Panc1 (cell line): ENCODE results near the gene ZNF169. TPM values are rescaled to one million over a fixed set of nuclear protein-coding genes. Genes with fewer than 3 reads are reported as not detected.

Source experiments
- ATAC-seq: fragments of 200-7000 bp; cut with Tn5 transposase; 2 replicates; pipeline ENCODE4 v1.9.1; 2020; ENCODE audit warnings: mild to moderate bottlenecking, moderate library complexity
- BruUV-seq: library from RNA; stranded (reverse); fragments of 400-500 nt; replicated peaks from 2 replicates; lab custom pipeline; 2021; lab: Mats Ljungman, UMichigan
- CTCF ChIA-PET: fragments of 300-600 bp; sonication (Branson Sonifier 250); formaldehyde crosslinking; loops from one replicate; lab custom pipeline; 2022; ENCODE audit warnings: antibody characterized with exemption; lab: Charles Lee
- POLR2A ChIA-PET: fragments of 300-600 bp; sonication (Branson Sonifier 250); formaldehyde crosslinking; loops from one replicate; lab custom pipeline; 2022; ENCODE audit warnings: antibody characterized with exemption; lab: Charles Lee
- DNase-seq: peaks from one replicate; pipeline ENCODE4 v3.0.0-alpha.2; 2010; ENCODE audit warnings: low read depth, low spot score
- H3K27ac ChIP-seq: 2 replicates; pipeline ENCODE4 v1.5.1; 2011; ENCODE audit warnings: mild to moderate bottlenecking, low read length, inconsistent platforms
- H3K27me3 ChIP-seq: fragments of 200-500 bp; sonication (Bioruptor generic); 2 replicates; pipeline ENCODE4 v1.6.0; 2014; ENCODE audit warnings: low read length, inconsistent platforms; ENCODE audit not compliant: control insufficient read depth, insufficient read depth
- H3K36me3 ChIP-seq: fragments of 200-500 bp; sonication (Bioruptor generic); 2 replicates; pipeline ENCODE4 v1.5.1; 2014; ENCODE audit warnings: inconsistent platforms, mild to moderate bottlenecking, low read length, moderate library complexity; ENCODE audit not compliant: control insufficient read depth, insufficient read depth
- H3K4me1 ChIP-seq: 2 replicates; pipeline ENCODE4 v1.5.1; 2011; ENCODE audit warnings: inconsistent platforms, mild to moderate bottlenecking, low read length, moderate library complexity; ENCODE audit not compliant: control insufficient read depth, insufficient read depth
- H3K4me3 ChIP-seq, 2 experiments: 2 replicates each; pipeline ENCODE4 v1.5.1; 2011 to 2012; ENCODE audit warnings: low read depth in 2 of 2, low read length in 2 of 2, mild to moderate bottlenecking in 2 of 2, inconsistent platforms in 1 of 2, moderate library complexity in 1 of 2
- H3K9me3 ChIP-seq: fragments of 200-500 bp; sonication (Bioruptor generic); 2 replicates; pipeline ENCODE4 v1.5.1; 2014; ENCODE audit warnings: low read depth, mild to moderate bottlenecking, inconsistent platforms, low read length, moderate library complexity; ENCODE audit not compliant: control insufficient read depth, insufficient read depth
- POLR2AphosphoS5 ChIP-seq: IDR thresholded peaks from 2 replicates; pipeline ENCODE4 v1.6.1; 2012; ENCODE audit warnings: mild to moderate bottlenecking, low read depth, low read length, moderate library complexity
- SIN3A ChIP-seq: IDR thresholded peaks from 2 replicates; pipeline ENCODE4 v1.6.1; 2012; ENCODE audit warnings: low read depth, mild to moderate bottlenecking, low read length, moderate library complexity, borderline replicate concordance; ENCODE audit not compliant: insufficient read depth
- TCF7L2 ChIP-seq: IDR thresholded peaks from 2 replicates; pipeline ENCODE4 v1.6.1; 2011; ENCODE audit warnings: mild to moderate bottlenecking, low read depth, low read length, inconsistent platforms
- in situ Hi-C: cut with HindIII; loops from 2 replicates; pipeline ENCODE4 v1.10.0; 2016; ENCODE audit warnings: low sequenced_read_pairs, low pct_unique_long_range_greater_than_20kb
- intact Hi-C: fragments of 100-400 bp; cut with micrococcal nuclease; formaldehyde crosslinking; loops from one replicate; pipeline ENCODE4 v1.10.0; 2022; ENCODE audit not compliant: unreplicated experiment
- total RNA-seq: library from RNA; stranded (reverse); gene quantifications from one replicate; pipeline ENCODE4 v1.2.1, GENCODE V29; 2021; ENCODE audit not compliant: unreplicated experiment
- TF ChIP-seq, protein P1 (sequence below): fragments of 450-650 bp; IDR thresholded peaks from 2 replicates; pipeline ENCODE4 v1.5.1; 2017; ENCODE audit warnings: mild to moderate bottlenecking
- TF ChIP-seq, protein P2 (sequence below), 2 experiments: IDR thresholded peaks; 2 replicates each; pipeline ENCODE4 v1.6.1; 2011 to 2012; ENCODE audit warnings: low read depth in 2 of 2, control low read depth in 1 of 2, low read length in 1 of 2, mild to moderate bottlenecking in 1 of 2, moderate library complexity in 1 of 2; ENCODE audit not compliant: insufficient read depth in 1 of 2

Gene ZNF169
- total RNA-seq, 1 experiment from 2014 or later = 3.1 TPM

DNA sequence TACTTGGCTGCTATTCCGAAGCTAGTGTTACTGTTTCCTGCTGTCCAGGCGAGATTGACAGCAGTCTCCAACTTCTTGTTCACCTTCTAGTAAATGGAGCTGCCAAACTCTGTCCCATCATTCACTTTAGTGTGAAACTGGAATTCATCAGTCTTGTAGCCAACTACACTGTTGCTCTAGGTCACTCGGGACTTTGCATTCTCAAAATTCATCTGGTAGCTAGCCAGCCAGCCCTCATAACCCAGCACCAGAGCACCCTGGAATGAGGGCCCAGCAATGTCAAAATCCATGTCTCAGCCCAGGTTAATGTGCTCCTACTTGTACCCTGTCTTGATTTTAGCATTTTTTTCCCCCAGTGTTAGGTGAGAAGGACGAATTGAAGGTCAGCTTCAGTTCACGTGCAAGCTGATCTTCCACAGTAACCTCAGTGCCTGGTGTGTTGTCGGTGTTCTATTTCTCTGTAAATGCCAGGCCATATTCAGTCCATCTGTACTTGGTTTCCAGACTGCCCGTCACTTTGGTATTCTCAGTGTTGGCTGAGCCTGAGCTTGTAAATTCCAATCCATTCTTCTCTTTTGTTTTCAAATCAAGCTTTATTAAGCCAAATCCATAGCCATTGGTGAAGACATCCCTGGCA lies 28.9 kb downstream of the ZNF169 start:
- ChIA-PET CTCF (no interaction called here), POLR2A (interaction anchor here (0.7 kb wide), 1 partner anchor 35 kb away, joined by 6 read pairs; no protein-coding TSS in a partner anchor)
- H3K9me3 ChIP-seq = peaks cover 2% of the 10 kb centered on the region; the same call in 1 of the 2 replicates
- no TSS peak for BruUV-seq
- no peak overlapping the region for H3K4me3 ChIP-seq
- intact Hi-C loops (no loop called here), in situ Hi-C loops (no loop called here)
- no peaks in the 10 kb centered on the region for H3K27me3 ChIP-seq
- H3K27ac ChIP-seq = no peak overlapping the region
- no peak for ATAC-seq
- H3K36me3 ChIP-seq = no peaks in the 10 kb centered on the region; the same call in 1 of the 2 replicates
- TF ChIP-seq, protein P1, sequence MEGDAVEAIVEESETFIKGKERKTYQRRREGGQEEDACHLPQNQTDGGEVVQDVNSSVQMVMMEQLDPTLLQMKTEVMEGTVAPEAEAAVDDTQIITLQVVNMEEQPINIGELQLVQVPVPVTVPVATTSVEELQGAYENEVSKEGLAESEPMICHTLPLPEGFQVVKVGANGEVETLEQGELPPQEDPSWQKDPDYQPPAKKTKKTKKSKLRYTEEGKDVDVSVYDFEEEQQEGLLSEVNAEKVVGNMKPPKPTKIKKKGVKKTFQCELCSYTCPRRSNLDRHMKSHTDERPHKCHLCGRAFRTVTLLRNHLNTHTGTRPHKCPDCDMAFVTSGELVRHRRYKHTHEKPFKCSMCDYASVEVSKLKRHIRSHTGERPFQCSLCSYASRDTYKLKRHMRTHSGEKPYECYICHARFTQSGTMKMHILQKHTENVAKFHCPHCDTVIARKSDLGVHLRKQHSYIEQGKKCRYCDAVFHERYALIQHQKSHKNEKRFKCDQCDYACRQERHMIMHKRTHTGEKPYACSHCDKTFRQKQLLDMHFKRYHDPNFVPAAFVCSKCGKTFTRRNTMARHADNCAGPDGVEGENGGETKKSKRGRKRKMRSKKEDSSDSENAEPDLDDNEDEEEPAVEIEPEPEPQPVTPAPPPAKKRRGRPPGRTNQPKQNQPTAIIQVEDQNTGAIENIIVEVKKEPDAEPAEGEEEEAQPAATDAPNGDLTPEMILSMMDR = no peak
- TF ChIP-seq TCF7L2 = no peak
- TF ChIP-seq POLR2AphosphoS5 = no peak
- TF ChIP-seq SIN3A = no peak
- TF ChIP-seq, protein P2, sequence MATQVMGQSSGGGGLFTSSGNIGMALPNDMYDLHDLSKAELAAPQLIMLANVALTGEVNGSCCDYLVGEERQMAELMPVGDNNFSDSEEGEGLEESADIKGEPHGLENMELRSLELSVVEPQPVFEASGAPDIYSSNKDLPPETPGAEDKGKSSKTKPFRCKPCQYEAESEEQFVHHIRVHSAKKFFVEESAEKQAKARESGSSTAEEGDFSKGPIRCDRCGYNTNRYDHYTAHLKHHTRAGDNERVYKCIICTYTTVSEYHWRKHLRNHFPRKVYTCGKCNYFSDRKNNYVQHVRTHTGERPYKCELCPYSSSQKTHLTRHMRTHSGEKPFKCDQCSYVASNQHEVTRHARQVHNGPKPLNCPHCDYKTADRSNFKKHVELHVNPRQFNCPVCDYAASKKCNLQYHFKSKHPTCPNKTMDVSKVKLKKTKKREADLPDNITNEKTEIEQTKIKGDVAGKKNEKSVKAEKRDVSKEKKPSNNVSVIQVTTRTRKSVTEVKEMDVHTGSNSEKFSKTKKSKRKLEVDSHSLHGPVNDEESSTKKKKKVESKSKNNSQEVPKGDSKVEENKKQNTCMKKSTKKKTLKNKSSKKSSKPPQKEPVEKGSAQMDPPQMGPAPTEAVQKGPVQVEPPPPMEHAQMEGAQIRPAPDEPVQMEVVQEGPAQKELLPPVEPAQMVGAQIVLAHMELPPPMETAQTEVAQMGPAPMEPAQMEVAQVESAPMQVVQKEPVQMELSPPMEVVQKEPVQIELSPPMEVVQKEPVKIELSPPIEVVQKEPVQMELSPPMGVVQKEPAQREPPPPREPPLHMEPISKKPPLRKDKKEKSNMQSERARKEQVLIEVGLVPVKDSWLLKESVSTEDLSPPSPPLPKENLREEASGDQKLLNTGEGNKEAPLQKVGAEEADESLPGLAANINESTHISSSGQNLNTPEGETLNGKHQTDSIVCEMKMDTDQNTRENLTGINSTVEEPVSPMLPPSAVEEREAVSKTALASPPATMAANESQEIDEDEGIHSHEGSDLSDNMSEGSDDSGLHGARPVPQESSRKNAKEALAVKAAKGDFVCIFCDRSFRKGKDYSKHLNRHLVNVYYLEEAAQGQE (IDR thresholded peaks at IDR 0.05; ENCODE audit: insufficient read depth in 1 of 2, low read depth in 2 of 2, low read length in 1 of 2) = no peak
- no peaks in the 10 kb centered on the region for H3K4me1 ChIP-seq
- no peak for DNase-seq

DNA sequence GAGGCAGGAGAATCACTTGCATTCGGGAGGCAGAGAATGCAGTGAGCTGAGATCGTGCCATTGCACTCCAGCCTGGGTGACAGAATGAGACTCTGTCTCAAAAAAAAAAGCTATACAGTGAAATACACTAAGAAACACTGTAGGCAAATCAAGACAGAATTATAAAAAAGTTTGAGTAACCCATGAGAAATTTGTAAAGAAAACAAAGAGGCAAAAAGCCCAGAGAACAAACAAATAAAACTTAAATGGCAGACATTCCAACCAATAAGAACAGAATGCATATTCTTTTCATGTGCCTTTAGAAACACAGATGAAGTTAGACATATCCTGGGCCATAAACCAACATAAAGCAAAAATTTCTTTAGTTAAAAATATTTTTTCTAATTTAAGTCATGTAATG lies 30.6 kb downstream of the ZNF169 start:
- H3K27ac ChIP-seq = no peak overlapping the region
- H3K27me3 ChIP-seq = no peaks in the 10 kb centered on the region
- H3K36me3 ChIP-seq = no peaks in the 10 kb centered on the region; the same call in 1 of the 2 replicates
- no TSS peak for BruUV-seq
- no peak for ATAC-seq
- intact Hi-C loops = no loop called here
- H3K4me3 ChIP-seq = no peak overlapping the region
- DNase-seq = no peak
- ChIA-PET POLR2A (no interaction called here), CTCF (no interaction called here)
- peaks cover 2% of the 10 kb centered on the region; the same call in 1 of the 2 replicates for H3K9me3 ChIP-seq
- in situ Hi-C loops = no loop called here
- no peaks in the 10 kb centered on the region for H3K4me1 ChIP-seq
- no peak for TF ChIP-seq TCF7L2
- TF ChIP-seq, protein P1 = no peak
